Measurements from ENCODE around the gene TMEM94.

GRCh38 chr17:75526555-75527270 is 70.3 kb downstream of the TMEM94 start:
- TF ChIP-seq CTCF (IDR thresholded peaks at IDR 0.05) (no peak), POLR2A (IDR thresholded peaks at IDR 0.05) (no peak)
